Measurements from ENCODE around the gene PITPNC1.

- TF ChIP-seq CTCF (IDR thresholded peaks at IDR 0.05) (no peak), POLR2AphosphoS5 (IDR thresholded peaks at IDR 0.05) (no peak), POLR2A (IDR thresholded peaks at IDR 0.05) (no peak)
Observed at GRCh38 chr17:67742025-67742424, 364.9 kb downstream of the PITPNC1 start.

Measured in breast epithelium (tissue), 3 donors.